Fibroblast of lung (primary cell): ENCODE measurements around the gene ECHDC3.

ENCODE experiments used
- CTCF ChIP-seq, 2 donors: IDR thresholded peaks in 1 of 2; conservative IDR thresholded peaks in 1 of 2; 1 replicate in 1 of 2; 2 replicates in 1 of 2; pipeline ENCODE4 v1.5.1; 2011 to 2012; ENCODE audit warnings: low read length in 2 of 2, control low read depth in 1 of 2, inconsistent platforms in 1 of 2, low read depth in 1 of 2, mild to moderate bottlenecking in 1 of 2
- EZH2 ChIP-seq: IDR thresholded peaks from 2 replicates; pipeline ENCODE4 v1.5.1; 2012; ENCODE audit warnings: low read length, control low read depth, mild to moderate bottlenecking; ENCODE audit errors: missing control alignments

DNA sequence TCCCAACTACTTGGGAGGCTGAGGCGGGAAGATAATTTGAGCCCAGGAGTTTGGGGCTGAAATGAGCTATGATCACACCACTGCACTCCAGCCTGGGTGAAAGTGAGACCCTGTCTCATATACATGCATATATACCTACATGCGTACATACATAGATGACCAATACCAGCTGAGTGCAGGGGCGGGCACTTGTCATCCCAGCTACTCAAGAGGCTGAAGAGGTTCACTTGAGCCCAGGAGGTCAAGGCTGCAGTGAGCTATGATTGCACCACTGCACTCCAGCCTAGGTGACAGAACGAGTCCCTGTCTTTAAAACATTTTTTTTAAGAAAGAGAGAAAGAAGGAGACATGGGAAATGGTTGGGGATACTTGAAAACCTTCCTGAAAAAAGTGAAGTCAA is 63.6 kb downstream of the ECHDC3 start:
- no peak for TF ChIP-seq CTCF (conservative IDR thresholded peaks at IDR 0.05 in 1 of 2, IDR thresholded peaks at IDR 0.05 in 1 of 2; ENCODE audit: low read depth in 1 of 2, low read length in 2 of 2)
- TF ChIP-seq EZH2, result no peak
